Lower leg skin (tissue), 3 donors: ENCODE measurements around the gene CENPU.

ENCODE experiments used
- POLR2A ChIP-seq, 2 donors: fragments of 450-650 bp; IDR thresholded peaks; one replicate each; pipeline ENCODE4 v1.6.1; 2016 to 2017; ENCODE audit warnings: antibody characterized with exemption in 2 of 2, mild to moderate bottlenecking in 1 of 2, moderate library complexity in 1 of 2
- TF ChIP-seq, protein P1 (sequence below), 3 donors: fragments of 450-650 bp; IDR thresholded peaks; one replicate each; pipeline ENCODE4 v1.5.1; 2016; ENCODE audit warnings: antibody characterized with exemption in 3 of 3, mild to moderate bottlenecking in 3 of 3, moderate library complexity in 2 of 3

DNA sequence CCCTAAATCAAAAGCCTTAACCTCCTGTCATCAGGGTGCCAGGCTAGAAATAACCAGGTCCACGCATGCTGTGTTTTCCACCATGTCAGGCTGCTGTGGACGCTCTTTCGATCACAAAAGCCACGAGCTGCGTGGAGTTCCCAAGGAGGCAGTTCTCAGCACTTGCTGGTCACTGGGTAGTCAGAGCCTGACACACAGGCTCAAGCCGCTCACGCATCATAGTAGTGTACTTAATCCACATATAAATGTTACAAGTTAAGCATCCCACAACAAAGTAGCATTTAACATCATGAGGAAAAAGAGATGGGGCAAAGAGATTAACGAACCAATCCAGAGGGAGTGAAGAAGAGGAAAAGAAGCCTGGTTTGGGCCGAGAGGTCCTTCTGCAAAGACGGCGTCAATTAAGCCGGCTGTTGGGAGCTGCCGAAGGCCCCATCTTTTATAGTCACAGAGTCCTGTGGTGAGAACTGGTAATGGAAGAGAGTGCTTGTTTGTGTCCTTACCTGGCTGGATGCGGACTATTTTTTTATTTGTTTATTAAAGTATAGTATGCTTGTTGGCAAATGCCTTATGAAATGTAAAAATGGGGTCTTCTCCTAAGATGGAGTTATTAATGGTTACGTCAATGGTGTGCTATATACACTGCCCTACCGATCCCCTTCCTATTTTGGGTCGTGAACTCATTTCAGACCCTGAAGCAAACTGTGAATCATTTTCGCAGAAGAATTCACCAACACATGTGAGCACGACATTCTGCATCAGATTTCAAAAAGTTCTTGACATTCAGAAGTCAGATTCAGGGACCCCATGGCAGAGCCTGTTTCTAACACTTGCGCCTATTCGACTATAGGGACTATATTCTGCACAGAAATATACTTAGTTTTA is 83.7 kb downstream of the CENPU start:
- TF ChIP-seq, protein P1, sequence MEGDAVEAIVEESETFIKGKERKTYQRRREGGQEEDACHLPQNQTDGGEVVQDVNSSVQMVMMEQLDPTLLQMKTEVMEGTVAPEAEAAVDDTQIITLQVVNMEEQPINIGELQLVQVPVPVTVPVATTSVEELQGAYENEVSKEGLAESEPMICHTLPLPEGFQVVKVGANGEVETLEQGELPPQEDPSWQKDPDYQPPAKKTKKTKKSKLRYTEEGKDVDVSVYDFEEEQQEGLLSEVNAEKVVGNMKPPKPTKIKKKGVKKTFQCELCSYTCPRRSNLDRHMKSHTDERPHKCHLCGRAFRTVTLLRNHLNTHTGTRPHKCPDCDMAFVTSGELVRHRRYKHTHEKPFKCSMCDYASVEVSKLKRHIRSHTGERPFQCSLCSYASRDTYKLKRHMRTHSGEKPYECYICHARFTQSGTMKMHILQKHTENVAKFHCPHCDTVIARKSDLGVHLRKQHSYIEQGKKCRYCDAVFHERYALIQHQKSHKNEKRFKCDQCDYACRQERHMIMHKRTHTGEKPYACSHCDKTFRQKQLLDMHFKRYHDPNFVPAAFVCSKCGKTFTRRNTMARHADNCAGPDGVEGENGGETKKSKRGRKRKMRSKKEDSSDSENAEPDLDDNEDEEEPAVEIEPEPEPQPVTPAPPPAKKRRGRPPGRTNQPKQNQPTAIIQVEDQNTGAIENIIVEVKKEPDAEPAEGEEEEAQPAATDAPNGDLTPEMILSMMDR (IDR thresholded peaks at IDR 0.05), result no peak
- no peak for TF ChIP-seq POLR2A (IDR thresholded peaks at IDR 0.05)
